Gastroesophageal sphincter (tissue), 4 donors: ENCODE measurements around the gene CLEC2D. TPM values are rescaled to one million over a fixed set of nuclear protein-coding genes. Genes with fewer than 3 reads are reported as not detected.
A peak's percentile ranks its signal among the peaks of the same experiment; 100 is the strongest.
"Not testable (repeated sequence)": the region's sequence is repeated elsewhere in the genome, so short reads cannot be mapped to it uniquely, and the experiment has no call there.

Experiments used
- ATAC-seq: fragments of 150-250 bp; one replicate; pipeline ENCODE4 v1.9.1; 2016; ENCODE audit warnings: mild to moderate bottlenecking, moderate library complexity
- H3K27ac ChIP-seq, 4 donors: fragments of 200-600 bp; sonication (generic) in 3 of 4; 1 replicate in 3 of 4; 2 replicates in 1 of 4; pipeline ENCODE4 v1.5.1; 2016 to 2019
- H3K27me3 ChIP-seq: fragments of 200-600 bp; sonication (generic); one replicate; pipeline ENCODE4 v1.5.1; 2019
- H3K36me3 ChIP-seq, 2 donors: fragments of 200-600 bp; sonication (generic); one replicate each; pipeline ENCODE4 v1.5.1; 2019; ENCODE audit warnings: control low read depth in 1 of 2
- H3K4me1 ChIP-seq, 3 donors: fragments of 200-600 bp; sonication (generic); 1 replicate in 2 of 3; 2 replicates in 1 of 3; pipeline ENCODE4 v1.5.1; 2016 to 2019; ENCODE audit warnings: control low read depth in 2 of 3
- H3K4me3 ChIP-seq, 2 donors: fragments of 200-600 bp; sonication (generic); one replicate each; pipeline ENCODE4 v1.5.1; 2019; ENCODE audit warnings: mild to moderate bottlenecking in 1 of 2, moderate library complexity in 1 of 2
- H3K9me3 ChIP-seq, 3 donors: fragments of 200-600 bp; sonication (generic); one replicate each; pipeline ENCODE4 v1.5.1; 2017 to 2019; ENCODE audit warnings: control low read depth in 2 of 3
- EP300 ChIP-seq: sonication (generic); formaldehyde crosslinking; IDR thresholded peaks from one replicate; pipeline ENCODE4 v1.6.1; 2017; ENCODE audit warnings: antibody characterized with exemption, mild to moderate bottlenecking
- POLR2A ChIP-seq, 2 donors: fragments of 450-650 bp; IDR thresholded peaks; one replicate each; pipeline ENCODE4 v1.6.1; 2017; ENCODE audit warnings: antibody characterized with exemption in 2 of 2, mild to moderate bottlenecking in 2 of 2, moderate library complexity in 1 of 2
- POLR2AphosphoS5 ChIP-seq: sonication (generic); formaldehyde crosslinking; IDR thresholded peaks from one replicate; pipeline ENCODE4 v1.6.1; 2017; ENCODE audit warnings: antibody characterized with exemption
- WGBS, 2 donors: methylation state at CpG; one replicate each; pipeline ENCODE4 v1.1.5; 2018; ENCODE audit warnings: low coverage in 1 of 2; 5-methylcytosine and 5-hydroxymethylcytosine counted together
- small RNA-seq, 4 donors: library from RNA; depleted of rRNA; stranded (forward); fragments of <200 nt; gene quantifications; one replicate each; pipeline ENCODE3, GENCODE V24; 2016
- total RNA-seq, 4 donors: library from RNA; depleted of rRNA; stranded (reverse); fragments of >200 nt; gene quantifications; one replicate each; pipeline ENCODE4 v1.1.0, GENCODE V29; 2016
- TF ChIP-seq, protein P1 (sequence below), 4 experiments: fragments of 200-600 bp in 2 of 4; fragments of 450-650 bp in 2 of 4; sonication (generic) in 1 of 4; IDR thresholded peaks; one replicate each; pipeline ENCODE4 v1.5.1; 2017 to 2019; ENCODE audit warnings: antibody characterized with exemption in 4 of 4, mild to moderate bottlenecking in 2 of 4, moderate library complexity in 2 of 4

CLEC2D gene
- total RNA-seq, 4 donors from 2014 or later, result 2.3 to 12.9 (median 7.4) TPM

DNA sequence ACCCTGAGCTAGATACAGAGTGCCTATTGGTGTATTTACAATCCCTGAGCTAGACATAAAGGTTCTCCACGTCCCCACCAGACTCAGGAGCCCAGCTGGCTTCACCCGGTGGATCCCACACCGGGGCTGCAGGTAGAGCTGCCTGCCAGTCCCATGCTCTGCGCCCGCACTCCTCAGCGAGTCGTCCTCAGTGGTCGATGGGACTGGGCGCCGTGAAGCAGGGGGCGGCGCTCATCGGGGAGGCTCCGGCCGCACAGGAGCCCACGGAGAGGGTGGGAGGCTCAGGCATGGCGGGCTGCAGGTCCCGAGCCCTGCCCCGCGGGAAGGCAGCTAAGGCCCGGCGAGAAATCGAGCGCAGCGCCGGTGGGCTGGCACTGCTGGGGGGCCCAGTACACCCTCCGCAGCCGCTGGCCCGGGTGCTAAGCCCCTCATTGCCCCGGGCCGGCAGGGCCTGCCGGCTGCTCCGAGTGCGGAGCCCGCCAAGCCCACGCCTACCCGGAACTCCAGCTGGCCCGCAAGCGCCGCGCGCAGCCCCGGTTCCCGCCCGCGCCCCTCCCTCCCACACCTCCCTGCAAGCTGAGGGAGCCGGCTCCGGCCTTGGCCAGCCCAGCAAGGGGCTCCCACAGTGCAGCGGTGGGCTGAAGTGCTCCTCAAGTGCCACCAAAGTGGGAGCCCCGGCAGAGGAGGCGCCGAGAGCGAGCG lies 70.0 kb downstream of the CLEC2D start:
- not testable (repeated sequence) for H3K4me1 ChIP-seq, H3K27me3 ChIP-seq, H3K9me3 ChIP-seq, ATAC-seq, H3K36me3 ChIP-seq
- Histone ChIP-seq H3K4me3 (peak overlapping the region; percentile 44 to 47), H3K27ac (peak overlapping the region in 2 of 4 donors; percentile 14 to 15)
- WGBS, 2 donors, result 80% methylated on average over 2 of the region's 54 CpGs; no CpG with 5 or more reads in 1 of the 2 donors
- TF ChIP-seq POLR2A (IDR thresholded peaks at IDR 0.05), result peak in 1 of 2 donors; percentile 14

DNA sequence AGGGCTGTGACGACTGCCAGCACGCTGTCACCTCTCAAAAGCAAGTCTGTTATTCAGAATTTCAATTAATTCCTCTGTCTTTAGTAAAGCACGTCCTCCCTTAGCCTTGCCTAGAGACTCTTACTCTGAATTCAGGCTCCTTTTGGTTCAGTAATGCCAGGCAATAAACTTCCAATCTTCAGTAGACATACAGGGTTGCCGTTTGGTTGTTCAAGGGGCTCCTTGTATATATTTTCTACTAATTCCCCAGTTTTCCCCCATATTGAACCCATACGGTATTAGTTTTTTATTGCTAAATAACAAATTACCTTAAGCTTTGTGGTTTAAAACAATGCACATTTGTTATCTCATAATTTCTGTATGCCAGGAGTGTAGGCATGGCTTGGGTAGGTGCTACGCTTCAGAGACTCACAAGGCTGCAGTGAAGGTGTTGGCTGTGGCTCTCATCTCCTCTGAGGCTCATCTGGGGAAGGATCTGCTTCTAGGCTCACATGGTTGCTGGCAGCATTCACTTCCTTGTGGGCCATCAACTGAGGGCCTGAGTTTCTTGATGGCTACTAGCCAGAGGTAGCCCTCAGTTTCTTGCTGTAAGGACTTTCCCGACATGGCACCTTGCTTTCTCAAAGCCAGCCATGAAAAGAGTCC lies 70.7 kb downstream of the CLEC2D start:
- no peaks in the 10 kb centered on the region for H3K9me3 ChIP-seq
- H3K4me3 ChIP-seq, result peak overlapping the region; percentile 44 to 47
- no peaks in the 10 kb centered on the region for H3K4me1 ChIP-seq
- TF ChIP-seq EP300 (no peak), POLR2A (IDR thresholded peaks at IDR 0.05) (no peak), POLR2AphosphoS5 (no peak)
- TF ChIP-seq, protein P1, sequence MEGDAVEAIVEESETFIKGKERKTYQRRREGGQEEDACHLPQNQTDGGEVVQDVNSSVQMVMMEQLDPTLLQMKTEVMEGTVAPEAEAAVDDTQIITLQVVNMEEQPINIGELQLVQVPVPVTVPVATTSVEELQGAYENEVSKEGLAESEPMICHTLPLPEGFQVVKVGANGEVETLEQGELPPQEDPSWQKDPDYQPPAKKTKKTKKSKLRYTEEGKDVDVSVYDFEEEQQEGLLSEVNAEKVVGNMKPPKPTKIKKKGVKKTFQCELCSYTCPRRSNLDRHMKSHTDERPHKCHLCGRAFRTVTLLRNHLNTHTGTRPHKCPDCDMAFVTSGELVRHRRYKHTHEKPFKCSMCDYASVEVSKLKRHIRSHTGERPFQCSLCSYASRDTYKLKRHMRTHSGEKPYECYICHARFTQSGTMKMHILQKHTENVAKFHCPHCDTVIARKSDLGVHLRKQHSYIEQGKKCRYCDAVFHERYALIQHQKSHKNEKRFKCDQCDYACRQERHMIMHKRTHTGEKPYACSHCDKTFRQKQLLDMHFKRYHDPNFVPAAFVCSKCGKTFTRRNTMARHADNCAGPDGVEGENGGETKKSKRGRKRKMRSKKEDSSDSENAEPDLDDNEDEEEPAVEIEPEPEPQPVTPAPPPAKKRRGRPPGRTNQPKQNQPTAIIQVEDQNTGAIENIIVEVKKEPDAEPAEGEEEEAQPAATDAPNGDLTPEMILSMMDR (IDR thresholded peaks at IDR 0.05), result no peak
- peaks cover 5% of the 10 kb centered on the region for H3K27me3 ChIP-seq
- ATAC-seq, result no peak
- WGBS, 2 donors, result 67 to 75% methylated on average over 4 of the region's 7 CpGs
- no peaks in the 10 kb centered on the region for H3K36me3 ChIP-seq
- peak overlapping the region in 2 of 4 donors; percentile 14 to 15 for H3K27ac ChIP-seq

DNA sequence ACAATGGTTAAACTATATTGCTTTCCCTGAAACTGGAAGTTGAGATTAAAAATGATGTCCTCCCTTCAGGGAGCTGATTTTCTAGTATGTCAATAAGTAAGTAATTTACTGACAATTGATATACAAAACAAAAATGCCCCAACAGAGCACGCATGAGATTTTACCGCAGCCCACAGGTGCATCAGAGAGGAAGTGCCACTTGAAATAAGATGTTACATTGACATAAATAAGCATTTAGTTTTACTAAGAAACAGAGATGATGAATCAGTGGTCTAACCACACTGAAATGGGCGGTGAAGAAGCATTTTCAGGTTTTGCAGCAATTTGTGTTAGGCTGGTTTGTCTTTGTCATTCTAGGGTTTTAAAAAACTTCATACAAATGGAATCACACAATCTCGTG lies 72.2 kb downstream of the CLEC2D start:
- Histone ChIP-seq H3K27me3 (peaks cover 5% of the 10 kb centered on the region), H3K36me3 (no peaks in the 10 kb centered on the region), H3K27ac (no peak overlapping the region), H3K4me3 (no peak overlapping the region), H3K4me1 (no peaks in the 10 kb centered on the region), H3K9me3 (no peaks in the 10 kb centered on the region)
- WGBS, 2 donors, result 83 to 86% methylated on average over 4 of the region's 4 CpGs
- TF ChIP-seq, protein P1 (IDR thresholded peaks at IDR 0.05), result no peak
- TF ChIP-seq POLR2A (IDR thresholded peaks at IDR 0.05) (no peak), POLR2AphosphoS5 (no peak), EP300 (no peak)
- ATAC-seq, result no peak

DNA sequence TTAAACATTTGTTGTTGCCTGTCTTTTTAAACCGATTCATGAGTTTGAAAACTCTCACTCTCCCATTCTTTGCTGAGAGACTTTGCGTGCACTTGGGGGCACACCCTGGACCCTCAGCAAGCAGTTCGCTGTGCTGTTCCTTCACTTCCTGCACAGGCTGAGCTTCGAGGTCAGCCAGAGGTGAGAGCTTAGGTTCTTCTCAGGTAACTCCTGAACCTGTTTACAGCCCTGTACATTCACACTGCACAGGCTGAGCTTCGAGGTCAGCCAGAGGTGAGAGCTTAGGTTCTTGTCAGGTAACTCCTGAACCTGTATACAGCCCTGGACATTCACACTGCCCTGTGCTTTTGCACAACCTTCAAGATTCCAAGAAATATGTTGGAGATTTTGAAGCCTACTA lies 73.1 kb downstream of the CLEC2D start:
- 34 to 90% methylated on average over 2 to 4 of the region's 5 CpGs for WGBS, 2 donors
- ATAC-seq, result no peak
- H3K27me3 ChIP-seq, result peaks cover 5% of the 10 kb centered on the region
- H3K4me1 ChIP-seq, result no peaks in the 10 kb centered on the region
- TF ChIP-seq POLR2AphosphoS5 (no peak), EP300 (no peak)
- H3K9me3 ChIP-seq, result no peaks in the 10 kb centered on the region
- no peak overlapping the region for H3K27ac ChIP-seq
- H3K4me3 ChIP-seq, result no peak overlapping the region
- no peaks in the 10 kb centered on the region for H3K36me3 ChIP-seq

DNA sequence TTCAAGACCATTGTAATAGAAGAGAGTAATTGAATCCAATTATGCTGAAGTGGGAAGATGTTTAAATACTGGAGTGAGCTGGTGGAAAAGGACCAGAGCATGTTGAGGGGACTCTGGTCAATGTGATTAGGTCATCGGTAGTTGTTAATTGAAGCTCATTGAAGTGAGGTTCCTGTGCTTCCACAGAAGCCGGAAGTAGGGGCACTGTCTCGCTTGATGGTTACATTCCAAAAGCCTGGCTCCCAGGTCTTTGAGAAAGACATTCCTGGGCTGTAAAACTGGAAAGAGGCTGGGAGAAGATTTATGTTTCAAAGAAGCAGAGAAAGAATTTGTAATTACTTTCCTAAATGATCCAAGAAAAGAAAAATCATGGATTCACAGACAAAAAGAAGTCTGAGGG lies 75.7 kb downstream of the CLEC2D start:
- WGBS, 2 donors, result 58 to 74% methylated on average over 3 of the region's 3 CpGs
- Histone ChIP-seq H3K4me1 (no peaks in the 10 kb centered on the region), H3K27me3 (peaks cover 9% of the 10 kb centered on the region), H3K27ac (no peak overlapping the region), H3K36me3 (no peaks in the 10 kb centered on the region), H3K4me3 (no peak overlapping the region), H3K9me3 (no peaks in the 10 kb centered on the region)
- no peak for ATAC-seq
- no peak for TF ChIP-seq POLR2AphosphoS5
- no peak for TF ChIP-seq EP300
- no peak for TF ChIP-seq POLR2A (IDR thresholded peaks at IDR 0.05)
- TF ChIP-seq, protein P1 (IDR thresholded peaks at IDR 0.05), result no peak

Small RNA genes lying within 50 kb of the gene (small RNA-seq; reads per million reads assigned to genes)
- gene AC010186.4 (0 reads per million in 4 donors), gene RNU6-700P (0 reads per million in 4 donors)

Other genes with a start within 250 kb of the CLEC2D start
- 1 to 10 TPM in 1 of 4 donors, under 1 TPM in 1, not detected in 2; 0.20 to 1.8 TPM for gene KLRB1, start 61.8 kb upstream of the CLEC2D start, total RNA-seq
- not detected for gene CLECL1, start 63.4 kb downstream of the CLEC2D start, total RNA-seq
- 1 to 10 TPM in 2 of 4 donors, under 1 TPM in 2; 0.47 to 2.6 (median 1.1) TPM for gene CD69, start 91.2 kb downstream of the CLEC2D start, total RNA-seq
- gene KLRF1, start 157.8 kb downstream of the CLEC2D start, total RNA-seq, result not detected
- 10 to 100 TPM in 2 of 4 donors, 1 to 10 TPM in 2; 3.4 to 16.7 (median 8.9) TPM for gene CLEC2B, start 199.6 kb downstream of the CLEC2D start, total RNA-seq
- gene KLRF2, start 211.8 kb downstream of the CLEC2D start, total RNA-seq, result not detected